Measurements from ENCODE around the gene GRIA1.

GRIA1 gene

GRCh38 chr5:153544706-153545105 lies 54.2 kb downstream of the GRIA1 start:
- H3K9ac ChIP-seq (ENCODE audit: low read length), result no peak overlapping the region
- H2AFZ ChIP-seq (ENCODE audit: low read depth, low read length), result no peak overlapping the region
- no peaks in the 10 kb centered on the region for H3K79me2 ChIP-seq (ENCODE audit: low read length)
- no peaks in the 10 kb centered on the region for H3K36me3 ChIP-seq (replicated peaks; ENCODE audit: low read depth, low read length)
- no peak for TF ChIP-seq EZH2phosphoT487 (IDR thresholded peaks at IDR 0.05; ENCODE audit: low read depth)
- TF ChIP-seq, protein P1, sequence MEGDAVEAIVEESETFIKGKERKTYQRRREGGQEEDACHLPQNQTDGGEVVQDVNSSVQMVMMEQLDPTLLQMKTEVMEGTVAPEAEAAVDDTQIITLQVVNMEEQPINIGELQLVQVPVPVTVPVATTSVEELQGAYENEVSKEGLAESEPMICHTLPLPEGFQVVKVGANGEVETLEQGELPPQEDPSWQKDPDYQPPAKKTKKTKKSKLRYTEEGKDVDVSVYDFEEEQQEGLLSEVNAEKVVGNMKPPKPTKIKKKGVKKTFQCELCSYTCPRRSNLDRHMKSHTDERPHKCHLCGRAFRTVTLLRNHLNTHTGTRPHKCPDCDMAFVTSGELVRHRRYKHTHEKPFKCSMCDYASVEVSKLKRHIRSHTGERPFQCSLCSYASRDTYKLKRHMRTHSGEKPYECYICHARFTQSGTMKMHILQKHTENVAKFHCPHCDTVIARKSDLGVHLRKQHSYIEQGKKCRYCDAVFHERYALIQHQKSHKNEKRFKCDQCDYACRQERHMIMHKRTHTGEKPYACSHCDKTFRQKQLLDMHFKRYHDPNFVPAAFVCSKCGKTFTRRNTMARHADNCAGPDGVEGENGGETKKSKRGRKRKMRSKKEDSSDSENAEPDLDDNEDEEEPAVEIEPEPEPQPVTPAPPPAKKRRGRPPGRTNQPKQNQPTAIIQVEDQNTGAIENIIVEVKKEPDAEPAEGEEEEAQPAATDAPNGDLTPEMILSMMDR (IDR thresholded peaks at IDR 0.05; ENCODE audit: low read depth, low read length), result no peak
- no peak overlapping the region for H3K27ac ChIP-seq (ENCODE audit: low read length)
- no peaks in the 10 kb centered on the region for H4K20me1 ChIP-seq (ENCODE audit: insufficient read depth, low read length)
- H3K9me3 ChIP-seq (ENCODE audit: insufficient read depth, low read length), result no peaks in the 10 kb centered on the region
- H3K27me3 ChIP-seq (ENCODE audit: low read depth, low read length), result no peaks in the 10 kb centered on the region
- H3K4me1 ChIP-seq (ENCODE audit: low read length), result no peaks in the 10 kb centered on the region
- no peak overlapping the region for H3K4me2 ChIP-seq (ENCODE audit: low read length)
- H3K4me3 ChIP-seq (ENCODE audit: low read length), result no peak overlapping the region

DNA sequence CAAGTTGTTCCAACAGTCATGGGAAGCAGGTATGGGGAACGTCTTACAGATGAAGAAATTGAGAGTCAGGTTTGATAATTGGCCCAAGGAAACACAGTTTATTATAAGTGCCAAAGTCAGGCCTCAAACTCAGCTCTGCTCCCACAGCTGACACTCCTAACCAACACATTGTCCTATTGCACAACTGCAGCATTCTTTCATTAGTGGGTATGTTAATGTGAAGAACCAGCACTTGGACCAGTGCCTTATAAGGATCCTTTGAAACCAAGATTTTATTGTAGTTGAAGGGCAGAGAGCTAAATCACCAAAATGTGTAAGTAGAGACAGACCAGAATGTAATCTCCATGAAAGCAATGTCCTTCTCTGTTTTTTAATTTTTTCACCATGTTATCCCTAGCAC lies 56.1 kb downstream of the GRIA1 start:
- Histone ChIP-seq H3K9ac (ENCODE audit: low read length) (no peak overlapping the region), H3K79me2 (ENCODE audit: low read length) (no peaks in the 10 kb centered on the region), H3K27me3 (ENCODE audit: low read depth, low read length) (no peaks in the 10 kb centered on the region), H3K27ac (ENCODE audit: low read length) (no peak overlapping the region), H3K4me3 (ENCODE audit: low read length) (no peak overlapping the region), H4K20me1 (ENCODE audit: insufficient read depth, low read length) (no peaks in the 10 kb centered on the region), H3K9me3 (ENCODE audit: insufficient read depth, low read length) (no peaks in the 10 kb centered on the region), H3K4me2 (ENCODE audit: low read length) (no peak overlapping the region), H2AFZ (ENCODE audit: low read depth, low read length) (no peak overlapping the region), H3K4me1 (ENCODE audit: low read length) (no peaks in the 10 kb centered on the region), H3K36me3 (replicated peaks; ENCODE audit: low read depth, low read length) (no peaks in the 10 kb centered on the region)
- TF ChIP-seq, protein P1 (IDR thresholded peaks at IDR 0.05; ENCODE audit: low read depth, low read length), result no peak
- no peak for TF ChIP-seq EZH2phosphoT487 (IDR thresholded peaks at IDR 0.05; ENCODE audit: low read depth)

DNA sequence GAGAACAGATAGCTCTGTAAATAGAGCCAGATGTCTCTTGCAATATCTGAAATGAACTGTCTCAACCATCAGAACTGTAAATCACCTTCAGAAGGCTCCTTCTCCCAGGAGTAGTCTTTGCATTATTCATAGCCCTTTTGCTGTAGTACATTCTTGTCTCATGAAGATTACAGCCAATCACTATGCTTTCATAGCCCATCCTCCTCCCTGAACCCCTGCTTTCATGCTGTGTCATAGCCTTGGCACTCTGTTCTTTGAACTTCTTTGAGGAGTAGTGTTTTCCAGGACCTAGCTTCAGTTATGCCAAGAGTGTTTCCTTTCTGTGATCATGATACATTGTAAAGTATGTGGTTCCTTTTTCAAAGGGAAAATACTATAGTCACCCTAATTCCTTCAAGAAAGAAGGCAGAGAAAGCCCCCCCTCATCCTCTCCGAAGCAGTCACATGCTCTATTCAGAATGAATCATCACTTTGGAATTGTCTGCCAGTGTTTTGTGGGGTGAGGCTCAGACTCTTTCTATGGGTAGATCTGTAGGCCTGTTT lies 61.1 kb downstream of the GRIA1 start:
- no peak overlapping the region for H3K9ac ChIP-seq (ENCODE audit: low read length)
- no peaks in the 10 kb centered on the region for H3K79me2 ChIP-seq (ENCODE audit: low read length)
- H3K9me3 ChIP-seq (ENCODE audit: insufficient read depth, low read length), result no peaks in the 10 kb centered on the region
- H3K4me3 ChIP-seq (ENCODE audit: low read length), result no peak overlapping the region
- H3K27ac ChIP-seq (ENCODE audit: low read length), result no peak overlapping the region
- H3K4me2 ChIP-seq (ENCODE audit: low read length), result no peak overlapping the region
- H3K27me3 ChIP-seq (ENCODE audit: low read depth, low read length), result no peaks in the 10 kb centered on the region
- H4K20me1 ChIP-seq (ENCODE audit: insufficient read depth, low read length), result no peaks in the 10 kb centered on the region
- no peaks in the 10 kb centered on the region for H3K36me3 ChIP-seq (replicated peaks; ENCODE audit: low read depth, low read length)
- TF ChIP-seq EZH2phosphoT487 (IDR thresholded peaks at IDR 0.05; ENCODE audit: low read depth), result no peak
- TF ChIP-seq, protein P1 (IDR thresholded peaks at IDR 0.05; ENCODE audit: low read depth, low read length), result no peak
- H3K4me1 ChIP-seq (ENCODE audit: low read length), result no peaks in the 10 kb centered on the region
- H2AFZ ChIP-seq (ENCODE audit: low read depth, low read length), result no peak overlapping the region

DNA sequence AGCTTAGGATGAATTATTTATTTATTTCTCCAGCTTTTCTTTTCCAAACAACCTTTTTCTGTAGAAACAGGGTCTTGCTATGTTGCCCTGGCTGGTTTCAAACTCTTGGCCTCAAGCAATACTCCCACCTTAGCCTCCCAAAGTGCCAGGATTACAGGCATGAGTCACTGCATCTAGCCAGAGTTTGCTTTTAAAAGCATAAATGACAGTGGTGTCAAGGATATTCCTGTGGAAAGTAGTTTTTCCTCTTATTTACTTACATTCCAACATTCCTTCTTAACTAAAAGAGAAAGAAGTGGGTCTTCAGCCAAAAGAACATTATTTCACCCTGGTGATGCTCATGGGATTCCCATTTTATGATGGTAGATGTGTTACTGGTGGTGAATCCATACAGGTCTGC lies 62.4 kb downstream of the GRIA1 start:
- no peaks in the 10 kb centered on the region for H4K20me1 ChIP-seq (ENCODE audit: insufficient read depth, low read length)
- H3K36me3 ChIP-seq (replicated peaks; ENCODE audit: low read depth, low read length), result no peaks in the 10 kb centered on the region
- H3K4me3 ChIP-seq (ENCODE audit: low read length), result no peak overlapping the region
- no peak overlapping the region for H3K4me2 ChIP-seq (ENCODE audit: low read length)
- no peak overlapping the region for H3K27ac ChIP-seq (ENCODE audit: low read length)
- no peaks in the 10 kb centered on the region for H3K9me3 ChIP-seq (ENCODE audit: insufficient read depth, low read length)
- H3K4me1 ChIP-seq (ENCODE audit: low read length), result no peaks in the 10 kb centered on the region
- no peaks in the 10 kb centered on the region for H3K27me3 ChIP-seq (ENCODE audit: low read depth, low read length)
- H2AFZ ChIP-seq (ENCODE audit: low read depth, low read length), result no peak overlapping the region
- no peaks in the 10 kb centered on the region for H3K79me2 ChIP-seq (ENCODE audit: low read length)
- TF ChIP-seq, protein P1 (IDR thresholded peaks at IDR 0.05; ENCODE audit: low read depth, low read length), result no peak
- TF ChIP-seq EZH2phosphoT487 (IDR thresholded peaks at IDR 0.05; ENCODE audit: low read depth), result no peak
- H3K9ac ChIP-seq (ENCODE audit: low read length), result no peak overlapping the region
